HG03039 (cell line): ENCODE measurements around the gene CFAP58.
A peak's percentile ranks its signal among the peaks of the same experiment; 100 is the strongest.
"Not testable (repeated sequence)": the region's sequence is repeated elsewhere in the genome, so short reads cannot be mapped to it uniquely, and the experiment has no call there.

Experiments
- ATAC-seq: cut with Tn5 transposase; IDR thresholded peaks from one replicate; pipeline ENCODE4 v1.9.1; 2021; ENCODE audit warnings: mild to moderate bottlenecking, moderate library complexity; ENCODE audit not compliant: unreplicated experiment

Gene CFAP58

GRCh38 chr10:104427989-104428388, 74.4 kb downstream of the CFAP58 start:
- no peak for ATAC-seq

GRCh38 chr10:104429846-104430245, 76.2 kb downstream of the CFAP58 start:
- ATAC-seq: no peak

- no peak for ATAC-seq
These were observed 76.7 kb downstream of the CFAP58 start for GRCh38 chr10:104430360-104430759.

GRCh38 chr10:104433669-104434068, 80.0 kb downstream of the CFAP58 start:
- ATAC-seq: no peak

- ATAC-seq: no peak
These were observed 81.0 kb downstream of the CFAP58 start for GRCh38 chr10:104434601-104435000.

GRCh38 chr10:104435822-104436221, 82.2 kb downstream of the CFAP58 start:
- ATAC-seq: no peak

- ATAC-seq: no peak
These were observed 83.6 kb downstream of the CFAP58 start for GRCh38 chr10:104437226-104437625.

- ATAC-seq: no peak
These were observed 86.6 kb downstream of the CFAP58 start for GRCh38 chr10:104440221-104440620.

- no peak for ATAC-seq
These were observed 87.8 kb downstream of the CFAP58 start for GRCh38 chr10:104441329-104442000.

GRCh38 chr10:104445359-104445758, 91.7 kb downstream of the CFAP58 start:
- ATAC-seq: no peak

- no peak for ATAC-seq
These were observed 92.5 kb downstream of the CFAP58 start for GRCh38 chr10:104446151-104446550.

GRCh38 chr10:104447331-104447730, 93.7 kb downstream of the CFAP58 start:
- ATAC-seq: no peak

GRCh38 chr10:104447906-104448305, 94.3 kb downstream of the CFAP58 start:
- ATAC-seq: no peak

- ATAC-seq: no peak
These were observed 95.8 kb downstream of the CFAP58 start for GRCh38 chr10:104449391-104449790.

GRCh38 chr10:104450490-104450889, 96.9 kb downstream of the CFAP58 start:
- no peak for ATAC-seq

GRCh38 chr10:104450954-104451353, 97.3 kb downstream of the CFAP58 start:
- no peak for ATAC-seq

- ATAC-seq: no peak
These were observed 99.3 kb downstream of the CFAP58 start for GRCh38 chr10:104452977-104453376.

GRCh38 chr10:104456802-104457542, 103.3 kb downstream of the CFAP58 start:
- ATAC-seq: peak; percentile 75

- ATAC-seq: no peak
These were observed 103.9 kb downstream of the CFAP58 start for GRCh38 chr10:104457543-104457828.

- ATAC-seq: not testable (repeated sequence)
These were observed 111.9 kb downstream of the CFAP58 start for GRCh38 chr10:104465575-104465974.

GRCh38 chr10:104468818-104469217, 115.2 kb downstream of the CFAP58 start:
- not testable (repeated sequence) for ATAC-seq

- ATAC-seq: no peak
These were observed 118.9 kb downstream of the CFAP58 start for GRCh38 chr10:104472505-104472904.
